HEK293 (cell line): ENCODE data around the gene FNDC5.

Experiments used
- BCL11B ChIP-seq: fragments of 450-650 bp; formaldehyde crosslinking; IDR thresholded peaks from 2 replicates; pipeline ENCODE4 v1.5.1; 2016; ENCODE audit warnings: low read depth, missing biosample characterization, missing genetic modification characterization
- HIC1 ChIP-seq: fragments of 450-650 bp; formaldehyde crosslinking; IDR thresholded peaks from 2 replicates; pipeline ENCODE4 v1.5.1; 2016; ENCODE audit warnings: missing biosample characterization, missing genetic modification characterization
- KLF16 ChIP-seq: fragments of 450-650 bp; formaldehyde crosslinking; IDR thresholded peaks from 2 replicates; pipeline ENCODE4 v1.5.1; 2017; ENCODE audit warnings: missing biosample characterization, missing genetic modification characterization
- KLF8 ChIP-seq: fragments of 450-650 bp; formaldehyde crosslinking; IDR thresholded peaks from 2 replicates; pipeline ENCODE4 v1.5.1; 2016; ENCODE audit warnings: missing biosample characterization, missing genetic modification characterization
- KLF9 ChIP-seq: fragments of 450-650 bp; formaldehyde crosslinking; IDR thresholded peaks from 2 replicates; pipeline ENCODE4 v1.5.1; 2016; ENCODE audit warnings: missing biosample characterization, missing genetic modification characterization, low read depth
- OSR2 ChIP-seq: fragments of 450-650 bp; formaldehyde crosslinking; IDR thresholded peaks from 2 replicates; pipeline ENCODE4 v1.5.1; 2016; ENCODE audit warnings: missing biosample characterization, missing genetic modification characterization
- PRDM10 ChIP-seq: fragments of 450-650 bp; formaldehyde crosslinking; IDR thresholded peaks from 2 replicates; pipeline ENCODE4 v1.5.1; 2016; ENCODE audit warnings: missing biosample characterization, missing genetic modification characterization
- RBAK ChIP-seq: fragments of 450-650 bp; formaldehyde crosslinking; IDR thresholded peaks from 2 replicates; pipeline ENCODE4 v1.5.1; 2016; ENCODE audit warnings: missing biosample characterization, missing genetic modification characterization
- SCRT1 ChIP-seq: fragments of 450-650 bp; formaldehyde crosslinking; IDR thresholded peaks from 2 replicates; pipeline ENCODE4 v1.5.1; 2016; ENCODE audit warnings: missing biosample characterization, missing genetic modification characterization, borderline replicate concordance
- SP7 ChIP-seq: fragments of 450-650 bp; formaldehyde crosslinking; IDR thresholded peaks from 2 replicates; pipeline ENCODE4 v1.5.1; 2016; ENCODE audit warnings: missing biosample characterization, missing genetic modification characterization
- YY2 ChIP-seq: fragments of 450-650 bp; formaldehyde crosslinking; IDR thresholded peaks from 2 replicates; pipeline ENCODE4 v1.5.1; 2016; ENCODE audit warnings: missing biosample characterization, missing genetic modification characterization
- ZBTB11 ChIP-seq: fragments of 450-650 bp; formaldehyde crosslinking; conservative IDR thresholded peaks from 2 replicates; pipeline ENCODE4 v1.5.1; 2016; ENCODE audit warnings: low read depth, missing biosample characterization, missing genetic modification characterization
- ZFP41 ChIP-seq: fragments of 450-650 bp; formaldehyde crosslinking; IDR thresholded peaks from 2 replicates; pipeline ENCODE4 v1.5.1; 2016; ENCODE audit warnings: missing biosample characterization, missing genetic modification characterization, borderline replicate concordance
- ZNF112 ChIP-seq: fragments of 450-650 bp; formaldehyde crosslinking; IDR thresholded peaks from 2 replicates; pipeline ENCODE4 v1.5.0; 2017; ENCODE audit warnings: missing biosample characterization, missing genetic modification characterization
- ZNF132 ChIP-seq: fragments of 450-650 bp; formaldehyde crosslinking; IDR thresholded peaks from 2 replicates; pipeline ENCODE4 v1.5.1; 2017; ENCODE audit warnings: missing biosample characterization, missing genetic modification characterization, borderline replicate concordance
- ZNF133 ChIP-seq: fragments of 450-650 bp; formaldehyde crosslinking; IDR thresholded peaks from 2 replicates; pipeline ENCODE4 v1.5.1; 2016; ENCODE audit warnings: missing biosample characterization, missing genetic modification characterization
- ZNF239 ChIP-seq: fragments of 450-650 bp; formaldehyde crosslinking; IDR thresholded peaks from 2 replicates; pipeline ENCODE4 v1.5.1; 2016; ENCODE audit warnings: missing biosample characterization, missing genetic modification characterization
- ZNF311 ChIP-seq: fragments of 450-650 bp; formaldehyde crosslinking; IDR thresholded peaks from 2 replicates; pipeline ENCODE4 v1.5.1; 2017; ENCODE audit warnings: missing biosample characterization, missing genetic modification characterization, borderline replicate concordance
- ZNF324 ChIP-seq: fragments of 450-650 bp; formaldehyde crosslinking; IDR thresholded peaks from 2 replicates; pipeline ENCODE4 v1.5.1; 2016; ENCODE audit warnings: missing biosample characterization, missing genetic modification characterization
- ZNF391 ChIP-seq: fragments of 450-650 bp; formaldehyde crosslinking; IDR thresholded peaks from 2 replicates; pipeline ENCODE4 v1.5.1; 2016; ENCODE audit warnings: low read depth, missing biosample characterization, missing genetic modification characterization, borderline replicate concordance
- ZNF521 ChIP-seq: fragments of 450-650 bp; formaldehyde crosslinking; IDR thresholded peaks from 2 replicates; pipeline ENCODE4 v1.5.1; 2017; ENCODE audit warnings: missing biosample characterization, mild to moderate bottlenecking, missing genetic modification characterization
- ZNF529 ChIP-seq: fragments of 450-650 bp; formaldehyde crosslinking; IDR thresholded peaks from 2 replicates; pipeline ENCODE4 v1.5.1; 2017; ENCODE audit warnings: missing genetic modification characterization, missing biosample characterization; ENCODE audit not compliant: insufficient replicate concordance
- ZNF544 ChIP-seq: fragments of 450-650 bp; formaldehyde crosslinking; IDR thresholded peaks from 2 replicates; pipeline ENCODE4 v1.5.0; 2017; ENCODE audit warnings: missing biosample characterization, missing genetic modification characterization
- ZNF558 ChIP-seq: fragments of 450-650 bp; formaldehyde crosslinking; IDR thresholded peaks from 2 replicates; pipeline ENCODE4 v1.5.1; 2016; ENCODE audit warnings: missing biosample characterization, missing genetic modification characterization
- ZNF561 ChIP-seq: fragments of 450-650 bp; IDR thresholded peaks from 2 replicates; pipeline ENCODE4 v1.5.1; 2018; ENCODE audit warnings: missing biosample characterization, missing genetic modification characterization, borderline replicate concordance
- ZNF571 ChIP-seq: fragments of 450-650 bp; formaldehyde crosslinking; IDR thresholded peaks from 2 replicates; pipeline ENCODE4 v1.5.0; 2017; ENCODE audit warnings: missing biosample characterization, missing genetic modification characterization
- ZNF654 ChIP-seq: fragments of 450-650 bp; formaldehyde crosslinking; IDR thresholded peaks from 2 replicates; pipeline ENCODE4 v1.5.1; 2016; ENCODE audit warnings: low read depth, missing biosample characterization, missing genetic modification characterization
- ZNF658 ChIP-seq: fragments of 450-650 bp; formaldehyde crosslinking; IDR thresholded peaks from 2 replicates; pipeline ENCODE4; 2016; ENCODE audit warnings: missing biosample characterization, missing genetic modification characterization
- ZNF777 ChIP-seq: fragments of 450-650 bp; formaldehyde crosslinking; IDR thresholded peaks from 2 replicates; pipeline ENCODE4 v1.5.1; 2017; ENCODE audit warnings: missing biosample characterization, missing genetic modification characterization, borderline replicate concordance
- ZNF792 ChIP-seq: fragments of 450-650 bp; formaldehyde crosslinking; IDR thresholded peaks from 2 replicates; pipeline ENCODE4 v1.5.1; 2016; ENCODE audit warnings: missing biosample characterization, missing genetic modification characterization

FNDC5 gene

GRCh38 chr1:32876341-32877210 lies 5.9 kb upstream of the FNDC5 start (continued):
- TF ChIP-seq KLF8 (tag by site-specific recombination): no peak
- no peak for TF ChIP-seq BCL11B (tag by site-specific recombination)
- TF ChIP-seq ZNF777 (tag by site-specific recombination): no peak
- no peak for TF ChIP-seq ZNF792 (tag by site-specific recombination)
- no peak for TF ChIP-seq ZNF571 (tag by site-specific recombination)
- no peak for TF ChIP-seq ZNF521 (tag by site-specific recombination)
- no peak for TF ChIP-seq ZNF558 (tag by site-specific recombination)
- no peak for TF ChIP-seq ZFP41 (tag by site-specific recombination)
- no peak for TF ChIP-seq ZNF112 (tag by site-specific recombination)
- no peak for TF ChIP-seq PRDM10
- TF ChIP-seq ZNF132 (tag by site-specific recombination): no peak
- no peak for TF ChIP-seq KLF9 (tag by site-specific recombination)
- peak; percentile 34; the same call in 1 of the 2 replicates for TF ChIP-seq SP7
- no peak for TF ChIP-seq YY2
- no peak for TF ChIP-seq ZNF239 (tag by site-specific recombination)
- no peak for TF ChIP-seq ZNF324 (tag by site-specific recombination)
- no peak for TF ChIP-seq ZNF391 (tag by site-specific recombination)
- 0 out of 2 replicates have a peak, but pooled peaks have one; percentile 51 for TF ChIP-seq KLF16 (tag by site-specific recombination)
- no peak for TF ChIP-seq ZNF311 (tag by site-specific recombination)
- no peak for TF ChIP-seq SCRT1
- TF ChIP-seq ZBTB11: no peak
- no peak; the same call in 1 of the 2 replicates for TF ChIP-seq ZNF561 (tag by site-specific recombination)
- TF ChIP-seq ZNF654 (tag by site-specific recombination): peak; percentile 44; the same call in 1 of the 2 replicates
- no peak for TF ChIP-seq ZNF658 (tag by site-specific recombination)
- TF ChIP-seq OSR2 (tag by site-specific recombination): no peak
- no peak for TF ChIP-seq ZNF529 (tag by site-specific recombination)
- no peak for TF ChIP-seq ZNF544
- TF ChIP-seq RBAK (tag by site-specific recombination): no peak
- no peak for TF ChIP-seq ZNF133 (tag by site-specific recombination)
- peak; percentile 55 for TF ChIP-seq HIC1 (tag by site-specific recombination)
